OCI-LY7 (cell line): ENCODE results near the gene DERL3.

Experiments
- CTCF ChIP-seq: fragments of 200-600 bp; sonication (generic); conservative IDR thresholded peaks from 2 replicates; pipeline ENCODE4 v1.5.1; 2014; ENCODE audit warnings: mild to moderate bottlenecking, antibody characterized with exemption, low read length, moderate library complexity, mixed read lengths
- EZH2phosphoT487 ChIP-seq: fragments of 200-600 bp; sonication (generic); IDR thresholded peaks from 2 replicates; pipeline ENCODE4 v1.6.1; 2018; ENCODE audit warnings: low read depth, borderline replicate concordance, mild to moderate bottlenecking, mixed run types, antibody characterized with exemption, low read length, moderate library complexity, mixed read lengths

GRCh38 chr22:23796461-23796860 is 42.3 kb downstream of the DERL3 start:
- TF ChIP-seq EZH2phosphoT487 = no peak
- no peak for TF ChIP-seq CTCF
